PC-9 (cell line): ENCODE measurements around the gene MISP. TPM values are rescaled to one million over a fixed set of nuclear protein-coding genes. Genes with fewer than 3 reads are reported as not detected.

Experiments used
- BruUV-seq: library from RNA; stranded (reverse); fragments of 400-500 nt; replicated peaks from 2 replicates; lab custom pipeline; 2021; lab: Mats Ljungman, UMichigan
- CTCF ChIA-PET: fragments of 300-600 bp; sonication (Branson Sonifier 250); formaldehyde crosslinking; loops from one replicate; lab custom pipeline; 2022; ENCODE audit warnings: antibody characterized with exemption; lab: Charles Lee
- POLR2A ChIA-PET: fragments of 300-600 bp; sonication (Branson Sonifier 250); formaldehyde crosslinking; loops from one replicate; lab custom pipeline; 2022; ENCODE audit warnings: antibody characterized with exemption; ENCODE audit not compliant: unreplicated experiment; lab: Charles Lee
- DNase-seq, 2 experiments: peaks; one replicate each; pipeline versions ENCODE4 v3.0.0 to v3.0.0-alpha.2; 2015 to 2022; ENCODE audit warnings: mixed read lengths in 1 of 2
- H2AFZ ChIP-seq: fragments of 200-600 bp; sonication (generic); 2 replicates; pipeline ENCODE4 v1.8.1; 2017; ENCODE audit warnings: antibody characterized with exemption
- H3F3A ChIP-seq: fragments of 200-600 bp; sonication (generic); 2 replicates; pipeline ENCODE4 v1.8.1; 2017; ENCODE audit warnings: antibody characterized with exemption, mild to moderate bottlenecking, low read depth; ENCODE audit not compliant: insufficient read depth
- H3K27ac ChIP-seq: fragments of 200-600 bp; sonication (generic); 2 replicates; pipeline ENCODE4 v1.6.1; 2016; ENCODE audit warnings: mixed run types
- H3K27me3 ChIP-seq: fragments of 200-600 bp; sonication (generic); 2 replicates; pipeline ENCODE4 v1.6.1; 2016; ENCODE audit warnings: low read depth, mixed run types; ENCODE audit not compliant: insufficient read depth
- H3K36me3 ChIP-seq: fragments of 200-600 bp; sonication (generic); 2 replicates; pipeline ENCODE4 v1.6.1; 2016; ENCODE audit warnings: low read depth, mixed run types
- H3K4me1 ChIP-seq: fragments of 200-600 bp; sonication (generic); replicated peaks from 2 replicates; pipeline ENCODE4 v1.6.1; 2016; ENCODE audit warnings: mixed run types; ENCODE audit not compliant: insufficient read depth
- H3K4me2 ChIP-seq: fragments of 200-600 bp; sonication (generic); 2 replicates; pipeline ENCODE4 v1.6.1; 2017; ENCODE audit warnings: mixed run types
- H3K4me3 ChIP-seq: fragments of 200-600 bp; sonication (generic); 2 replicates; pipeline ENCODE4 v1.6.1; 2016; ENCODE audit warnings: mixed run types
- H3K79me2 ChIP-seq: fragments of 200-600 bp; sonication (generic); 2 replicates; pipeline ENCODE4 v1.6.1; 2017; ENCODE audit warnings: low read depth, mixed run types
- H3K9me2 ChIP-seq: fragments of 200-600 bp; sonication (generic); 2 replicates; pipeline ENCODE4 v1.8.1; 2017; ENCODE audit warnings: mild to moderate bottlenecking; ENCODE audit not compliant: insufficient read depth
- H3K9me3 ChIP-seq: fragments of 200-600 bp; sonication (generic); 2 replicates; pipeline ENCODE4 v1.8.1; 2016; ENCODE audit warnings: low read depth; ENCODE audit not compliant: insufficient read depth
- H4K20me1 ChIP-seq: fragments of 200-600 bp; sonication (generic); 2 replicates; pipeline ENCODE4 v1.8.1; 2017; ENCODE audit not compliant: insufficient read depth
- EZH2 ChIP-seq: fragments of 200-600 bp; sonication (generic); IDR thresholded peaks from 2 replicates; pipeline ENCODE4 v1.8.0; 2017; ENCODE audit warnings: antibody characterized with exemption, low read depth
- intact Hi-C: fragments of 100-400 bp; cut with micrococcal nuclease; formaldehyde crosslinking; loops from one replicate; pipeline ENCODE4 v1.10.0; 2022; ENCODE audit not compliant: unreplicated experiment
- total RNA-seq: library from RNA; stranded (reverse); gene quantifications from 2 replicates; pipeline ENCODE4 v1.2.3, GENCODE V29; 2021
- TF ChIP-seq, protein P1 (sequence below): fragments of 200-600 bp; sonication (generic); conservative IDR thresholded peaks from 2 replicates; pipeline ENCODE4 v1.6.1; 2017; ENCODE audit warnings: mixed run types, antibody characterized with exemption, mild to moderate bottlenecking, moderate library complexity

MISP gene
- total RNA-seq, 1 experiment from 2014 or later = 91.6 TPM

DNA sequence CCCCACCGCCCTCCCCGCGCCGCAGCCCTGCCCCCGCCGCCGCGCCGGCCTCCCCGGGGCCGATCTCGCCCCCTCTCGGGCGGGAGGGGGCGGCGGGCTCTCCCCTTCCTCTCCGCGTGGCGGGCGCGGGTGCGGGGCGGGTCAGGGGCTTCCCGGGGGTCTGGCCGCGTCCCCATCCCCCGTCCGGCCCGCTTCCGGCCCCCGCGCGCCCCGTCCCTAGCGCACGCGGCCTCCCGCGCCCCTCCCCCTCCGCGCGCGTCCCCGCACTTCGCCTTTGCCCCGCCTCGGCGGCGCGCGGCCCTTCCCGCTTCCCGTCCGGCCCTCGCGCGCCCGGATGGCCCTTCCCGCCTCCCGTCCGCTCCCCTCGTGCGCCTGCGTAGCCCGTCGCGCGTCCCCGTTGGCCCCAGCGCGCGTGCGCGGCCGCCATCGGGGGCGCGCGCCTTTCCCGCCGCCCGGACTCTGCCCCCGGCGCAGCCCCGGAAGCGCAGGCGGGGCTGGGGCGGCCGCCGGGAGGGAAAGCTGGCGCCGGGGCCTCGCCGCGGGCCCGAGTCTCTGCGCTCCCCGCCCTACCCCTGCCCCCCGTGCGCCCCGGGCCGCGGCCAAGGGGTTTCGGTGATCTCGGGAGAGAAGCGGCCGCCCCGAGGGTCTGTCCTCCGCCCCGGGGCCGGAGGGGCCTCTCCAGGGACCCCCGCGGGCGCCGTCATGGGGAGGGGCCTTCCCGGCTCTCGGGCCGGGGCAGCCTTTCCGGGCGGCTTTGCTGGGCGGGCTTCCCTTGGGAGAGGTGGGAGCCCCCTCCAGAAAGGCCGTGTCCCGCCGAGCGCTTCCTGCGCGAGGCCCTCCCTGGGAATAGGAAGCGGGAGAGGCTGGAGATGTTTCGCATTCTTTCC is 46.9 kb downstream of the MISP start:
- no peak overlapping the region for H2AFZ ChIP-seq
- H3K4me2 ChIP-seq = peak overlapping the region; percentile 97
- no TSS peak for BruUV-seq
- intact Hi-C loops = loop anchor here (2.0 kb wide), 3 partner anchors 15 to 225 kb away; partner anchors contain the start of gene BSG
- H3K4me1 ChIP-seq = peaks cover 23% of the 10 kb centered on the region
- H3F3A ChIP-seq = peaks cover 38% of the 10 kb centered on the region; the same call in 1 of the 2 replicates
- H3K79me2 ChIP-seq = peaks cover 49% of the 10 kb centered on the region
- ChIA-PET POLR2A (no interaction called here), CTCF (no interaction called here)
- H3K27ac ChIP-seq = peak overlapping the region; percentile 85
- H3K27me3 ChIP-seq = no peaks in the 10 kb centered on the region
- DNase-seq = peak; percentile 60 to 87
- H3K9me3 ChIP-seq = no peaks in the 10 kb centered on the region
- H3K4me3 ChIP-seq = peak overlapping the region; percentile 78
- H3K36me3 ChIP-seq = peaks cover 14% of the 10 kb centered on the region
- H3K9me2 ChIP-seq = no peaks in the 10 kb centered on the region
- TF ChIP-seq EZH2 = no peak
- TF ChIP-seq, protein P1, sequence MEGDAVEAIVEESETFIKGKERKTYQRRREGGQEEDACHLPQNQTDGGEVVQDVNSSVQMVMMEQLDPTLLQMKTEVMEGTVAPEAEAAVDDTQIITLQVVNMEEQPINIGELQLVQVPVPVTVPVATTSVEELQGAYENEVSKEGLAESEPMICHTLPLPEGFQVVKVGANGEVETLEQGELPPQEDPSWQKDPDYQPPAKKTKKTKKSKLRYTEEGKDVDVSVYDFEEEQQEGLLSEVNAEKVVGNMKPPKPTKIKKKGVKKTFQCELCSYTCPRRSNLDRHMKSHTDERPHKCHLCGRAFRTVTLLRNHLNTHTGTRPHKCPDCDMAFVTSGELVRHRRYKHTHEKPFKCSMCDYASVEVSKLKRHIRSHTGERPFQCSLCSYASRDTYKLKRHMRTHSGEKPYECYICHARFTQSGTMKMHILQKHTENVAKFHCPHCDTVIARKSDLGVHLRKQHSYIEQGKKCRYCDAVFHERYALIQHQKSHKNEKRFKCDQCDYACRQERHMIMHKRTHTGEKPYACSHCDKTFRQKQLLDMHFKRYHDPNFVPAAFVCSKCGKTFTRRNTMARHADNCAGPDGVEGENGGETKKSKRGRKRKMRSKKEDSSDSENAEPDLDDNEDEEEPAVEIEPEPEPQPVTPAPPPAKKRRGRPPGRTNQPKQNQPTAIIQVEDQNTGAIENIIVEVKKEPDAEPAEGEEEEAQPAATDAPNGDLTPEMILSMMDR = no peak
- H4K20me1 ChIP-seq = peaks cover 49% of the 10 kb centered on the region

DNA sequence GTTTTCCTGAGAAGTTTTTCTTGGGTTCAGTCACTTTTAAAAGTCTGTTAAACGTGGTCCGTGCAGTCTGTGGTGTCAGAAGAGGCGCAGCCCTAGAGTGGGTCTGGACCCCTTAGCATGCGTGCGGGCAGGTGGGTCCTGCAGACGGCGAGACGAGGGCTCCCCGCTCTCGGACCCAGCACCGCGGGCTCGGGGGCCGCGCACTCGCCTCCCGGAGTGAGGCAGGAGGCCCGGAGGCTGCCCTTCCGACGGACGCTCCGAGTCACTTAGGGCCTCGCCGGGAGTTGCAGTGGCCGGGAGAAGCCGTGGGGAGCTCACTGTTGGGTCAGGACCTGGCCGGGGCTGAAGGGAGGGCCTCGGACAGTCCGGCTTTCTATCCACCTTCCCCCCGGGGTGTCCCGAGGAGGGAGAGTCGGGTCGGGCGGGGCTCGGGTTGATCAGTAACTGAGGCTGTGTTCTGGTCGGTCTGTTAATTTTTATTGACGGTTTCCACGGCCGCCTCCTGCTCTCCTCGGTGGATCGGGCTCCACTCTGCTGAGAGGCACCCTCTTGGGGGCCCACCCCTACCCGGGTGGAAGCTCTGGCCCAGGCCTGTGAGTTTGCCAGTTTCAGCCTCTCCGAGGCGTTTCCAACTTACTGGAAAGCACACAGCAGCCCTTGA is 47.6 kb downstream of the MISP start:
- ChIA-PET CTCF (no interaction called here), POLR2A (no interaction called here)
- BruUV-seq = no TSS peak
- peak overlapping the region; percentile 44; the same call in 1 of the 2 replicates for H3K27ac ChIP-seq
- H2AFZ ChIP-seq = no peak overlapping the region
- H3K36me3 ChIP-seq = peaks cover 22% of the 10 kb centered on the region
- H3K9me2 ChIP-seq = no peaks in the 10 kb centered on the region
- peaks cover 38% of the 10 kb centered on the region; the same call in 1 of the 2 replicates for H3F3A ChIP-seq
- H4K20me1 ChIP-seq = peaks cover 57% of the 10 kb centered on the region
- DNase-seq = no peak
- H3K4me1 ChIP-seq = peaks cover 23% of the 10 kb centered on the region
- peak overlapping the region; percentile 78 for H3K4me3 ChIP-seq
- intact Hi-C loops = no loop called here
- H3K9me3 ChIP-seq = no peaks in the 10 kb centered on the region
- H3K27me3 ChIP-seq = no peaks in the 10 kb centered on the region
- H3K79me2 ChIP-seq = peaks cover 57% of the 10 kb centered on the region
- TF ChIP-seq, protein P1 = no peak
- TF ChIP-seq EZH2 = no peak
- peak overlapping the region; percentile 97 for H3K4me2 ChIP-seq

DNA sequence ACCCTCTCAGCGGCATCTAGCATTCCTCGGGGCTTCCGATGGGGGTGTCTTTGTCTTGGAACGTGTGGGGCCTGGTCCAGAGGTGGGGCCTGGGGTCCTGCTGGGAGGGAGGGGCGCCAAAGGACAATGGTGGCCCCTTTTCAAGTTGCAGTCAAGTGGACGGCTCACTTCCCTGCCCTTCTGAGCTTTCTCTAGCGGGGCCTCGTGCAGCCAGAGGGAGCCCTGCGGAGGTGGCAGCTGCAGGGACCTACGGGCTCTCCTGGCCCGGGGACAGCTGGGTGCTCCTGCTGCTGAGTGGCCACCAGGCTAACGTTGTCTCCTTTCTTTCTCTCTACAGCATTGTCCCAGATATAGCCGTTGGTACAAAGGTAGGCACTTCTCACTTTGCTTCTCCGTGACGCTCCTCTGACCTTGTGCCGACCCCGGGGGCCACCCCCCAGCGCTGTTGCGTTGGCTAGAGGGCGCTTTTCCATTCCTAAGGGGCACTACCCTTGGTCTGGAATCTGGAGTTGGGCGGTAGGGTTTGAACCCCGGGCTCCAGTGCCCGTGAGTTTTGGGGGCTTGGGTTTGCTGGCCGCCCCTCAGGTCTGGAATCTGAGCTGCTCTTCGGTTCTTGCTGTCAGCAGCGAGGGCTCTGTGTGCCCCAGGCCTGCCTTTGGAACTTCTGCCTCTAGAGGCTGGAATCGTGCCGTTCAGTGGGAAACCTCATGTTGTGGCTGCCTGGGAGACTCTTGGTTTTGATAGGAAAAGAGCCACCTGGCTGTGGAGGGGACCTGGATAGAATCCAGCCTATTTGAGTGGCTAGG is 48.4 kb downstream of the MISP start:
- Histone ChIP-seq H3K27ac (peak overlapping the region; percentile 72), H4K20me1 (peaks cover 64% of the 10 kb centered on the region), H3K9me2 (no peaks in the 10 kb centered on the region), H3K9me3 (no peaks in the 10 kb centered on the region), H3K4me2 (peak overlapping the region; percentile 97), H3K4me1 (peaks cover 23% of the 10 kb centered on the region), H3K79me2 (peaks cover 64% of the 10 kb centered on the region), H2AFZ (no peak overlapping the region), H3K27me3 (no peaks in the 10 kb centered on the region), H3K36me3 (peaks cover 27% of the 10 kb centered on the region), H3K4me3 (peak overlapping the region; percentile 78), H3F3A (peaks cover 38% of the 10 kb centered on the region; the same call in 1 of the 2 replicates)
- POLR2A ChIA-PET = no interaction called here
- BruUV-seq = no TSS peak
- intact Hi-C loops = no loop called here
- CTCF ChIA-PET = interaction anchor here (0.6 kb wide), 1 partner anchor 209 kb away, joined by 3 read pairs; no protein-coding TSS in a partner anchor
- DNase-seq = no peak
- no peak for TF ChIP-seq EZH2
- TF ChIP-seq, protein P1 = 0 out of 2 replicates have a peak, but pooled peaks have one; percentile 12
